ENCODE measurements around the gene PALD1. TPM values are rescaled to one million over a fixed set of nuclear protein-coding genes. Genes with fewer than 3 reads are reported as not detected.

Gene PALD1
- polyA plus RNA-seq, 1 of the 3 experiments (the other 2 are of a cell fraction) = 0.16 TPM

GRCh38 chr10:70515035-70515667, 36.6 kb downstream of the PALD1 start:
- WGBS (ENCODE audit: low lambda C conversion rate) = 83% methylated on average over 3 of the region's 8 CpGs
- no peaks in the 10 kb centered on the region for H3K9me2 ChIP-seq
- H3K79me2 ChIP-seq (ENCODE audit: insufficient read depth) = no peaks in the 10 kb centered on the region
- no peak overlapping the region for H3K4me3 ChIP-seq (ENCODE audit: low read depth in 2 of 2, low read length in 1 of 2)
- peaks cover 0 to 23% of the 10 kb centered on the region in 2 experiments; a peak in 1 of 4 replicates for H3K4me1 ChIP-seq (ENCODE audit: control insufficient read depth in 1 of 2, insufficient read depth in 2 of 2, low read depth in 1 of 2, low read length in 1 of 2)
- CTCF ChIA-PET = interaction anchor here (0.9 to 3.2 kb wide), 2 partner anchors 54 kb away, joined by 4 to 16 read pairs; no protein-coding TSS in a partner anchor
- H3K4me2 ChIP-seq = no peak overlapping the region
- no peaks in the 10 kb centered on the region for H3K36me3 ChIP-seq (replicated peaks in 1 of 2; ENCODE audit: control insufficient read depth in 1 of 2, insufficient read depth in 2 of 2, low read length in 1 of 2)
- no peak overlapping the region for H3K9ac ChIP-seq
- TF ChIP-seq EP300 (IDR thresholded peaks at IDR 0.05; ENCODE audit: borderline replicate concordance in 1 of 2, low read depth in 1 of 2, low read length in 1 of 2) = no peak
- no peak for TF ChIP-seq SIN3A (IDR thresholded peaks at IDR 0.05; ENCODE audit: borderline replicate concordance, low read depth, low read length)
- TF ChIP-seq RAD21 (IDR thresholded peaks at IDR 0.05; ENCODE audit: low read length) = no peak
- TF ChIP-seq, protein P1, sequence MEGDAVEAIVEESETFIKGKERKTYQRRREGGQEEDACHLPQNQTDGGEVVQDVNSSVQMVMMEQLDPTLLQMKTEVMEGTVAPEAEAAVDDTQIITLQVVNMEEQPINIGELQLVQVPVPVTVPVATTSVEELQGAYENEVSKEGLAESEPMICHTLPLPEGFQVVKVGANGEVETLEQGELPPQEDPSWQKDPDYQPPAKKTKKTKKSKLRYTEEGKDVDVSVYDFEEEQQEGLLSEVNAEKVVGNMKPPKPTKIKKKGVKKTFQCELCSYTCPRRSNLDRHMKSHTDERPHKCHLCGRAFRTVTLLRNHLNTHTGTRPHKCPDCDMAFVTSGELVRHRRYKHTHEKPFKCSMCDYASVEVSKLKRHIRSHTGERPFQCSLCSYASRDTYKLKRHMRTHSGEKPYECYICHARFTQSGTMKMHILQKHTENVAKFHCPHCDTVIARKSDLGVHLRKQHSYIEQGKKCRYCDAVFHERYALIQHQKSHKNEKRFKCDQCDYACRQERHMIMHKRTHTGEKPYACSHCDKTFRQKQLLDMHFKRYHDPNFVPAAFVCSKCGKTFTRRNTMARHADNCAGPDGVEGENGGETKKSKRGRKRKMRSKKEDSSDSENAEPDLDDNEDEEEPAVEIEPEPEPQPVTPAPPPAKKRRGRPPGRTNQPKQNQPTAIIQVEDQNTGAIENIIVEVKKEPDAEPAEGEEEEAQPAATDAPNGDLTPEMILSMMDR (IDR thresholded peaks at IDR 0.05) = no peak
- TF ChIP-seq FOXM1 (IDR thresholded peaks at IDR 0.05; ENCODE audit: low read depth) = no peak
- no peak for TF ChIP-seq NRF1 (IDR thresholded peaks at IDR 0.05; ENCODE audit: low read depth, low read length)
- no peak for TF ChIP-seq GABPA (IDR thresholded peaks at IDR 0.05; ENCODE audit: low read depth)
- TF ChIP-seq MEF2A (IDR thresholded peaks at IDR 0.05; ENCODE audit: borderline replicate concordance, low read depth) = no peak
- TF ChIP-seq PBX3 (IDR thresholded peaks at IDR 0.05) = no peak
- TF ChIP-seq MXI1 (IDR thresholded peaks at IDR 0.05; ENCODE audit: low read depth, low read length) = no peak
- TF ChIP-seq, protein P2, sequence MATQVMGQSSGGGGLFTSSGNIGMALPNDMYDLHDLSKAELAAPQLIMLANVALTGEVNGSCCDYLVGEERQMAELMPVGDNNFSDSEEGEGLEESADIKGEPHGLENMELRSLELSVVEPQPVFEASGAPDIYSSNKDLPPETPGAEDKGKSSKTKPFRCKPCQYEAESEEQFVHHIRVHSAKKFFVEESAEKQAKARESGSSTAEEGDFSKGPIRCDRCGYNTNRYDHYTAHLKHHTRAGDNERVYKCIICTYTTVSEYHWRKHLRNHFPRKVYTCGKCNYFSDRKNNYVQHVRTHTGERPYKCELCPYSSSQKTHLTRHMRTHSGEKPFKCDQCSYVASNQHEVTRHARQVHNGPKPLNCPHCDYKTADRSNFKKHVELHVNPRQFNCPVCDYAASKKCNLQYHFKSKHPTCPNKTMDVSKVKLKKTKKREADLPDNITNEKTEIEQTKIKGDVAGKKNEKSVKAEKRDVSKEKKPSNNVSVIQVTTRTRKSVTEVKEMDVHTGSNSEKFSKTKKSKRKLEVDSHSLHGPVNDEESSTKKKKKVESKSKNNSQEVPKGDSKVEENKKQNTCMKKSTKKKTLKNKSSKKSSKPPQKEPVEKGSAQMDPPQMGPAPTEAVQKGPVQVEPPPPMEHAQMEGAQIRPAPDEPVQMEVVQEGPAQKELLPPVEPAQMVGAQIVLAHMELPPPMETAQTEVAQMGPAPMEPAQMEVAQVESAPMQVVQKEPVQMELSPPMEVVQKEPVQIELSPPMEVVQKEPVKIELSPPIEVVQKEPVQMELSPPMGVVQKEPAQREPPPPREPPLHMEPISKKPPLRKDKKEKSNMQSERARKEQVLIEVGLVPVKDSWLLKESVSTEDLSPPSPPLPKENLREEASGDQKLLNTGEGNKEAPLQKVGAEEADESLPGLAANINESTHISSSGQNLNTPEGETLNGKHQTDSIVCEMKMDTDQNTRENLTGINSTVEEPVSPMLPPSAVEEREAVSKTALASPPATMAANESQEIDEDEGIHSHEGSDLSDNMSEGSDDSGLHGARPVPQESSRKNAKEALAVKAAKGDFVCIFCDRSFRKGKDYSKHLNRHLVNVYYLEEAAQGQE (IDR thresholded peaks at IDR 0.05; ENCODE audit: low read depth, low read length) = no peak
- TF ChIP-seq TAF1 (IDR thresholded peaks at IDR 0.05; ENCODE audit: borderline replicate concordance, low read depth, low read length) = no peak
- H4K20me1 ChIP-seq (ENCODE audit: insufficient read depth) = no peaks in the 10 kb centered on the region
- H3K9me3 ChIP-seq = no peaks in the 10 kb centered on the region
- H3F3A ChIP-seq (replicated peaks; ENCODE audit: insufficient read depth) = no peaks in the 10 kb centered on the region
- POLR2A ChIA-PET = no interaction called here
- no peak overlapping the region for H2AFZ ChIP-seq (ENCODE audit: low read depth)
- no peak overlapping the region for H3K27ac ChIP-seq (ENCODE audit: low read depth in 2 of 2, low read length in 1 of 2)
- H3K27me3 ChIP-seq (ENCODE audit: insufficient read depth) = no peaks in the 10 kb centered on the region; the same call in 1 of the 2 replicates
- no peak for DNase-seq

Data from SK-N-SH (cell line).